Breast epithelium (tissue), 3 donors: ENCODE measurements around the gene PABPC1L2B.

ENCODE experiments used
- CTCF ChIP-seq, 3 donors: fragments of 450-650 bp; IDR thresholded peaks; one replicate each; pipeline ENCODE4 v1.5.1; 2016 to 2017; ENCODE audit warnings: antibody characterized with exemption in 3 of 3, mild to moderate bottlenecking in 3 of 3, moderate library complexity in 3 of 3
- POLR2A ChIP-seq: fragments of 450-650 bp; IDR thresholded peaks from one replicate; pipeline ENCODE4 v1.6.1; 2016; ENCODE audit warnings: antibody characterized with exemption, mild to moderate bottlenecking, moderate library complexity
- POLR2AphosphoS5 ChIP-seq, 3 donors: sonication (generic); formaldehyde crosslinking; IDR thresholded peaks; one replicate each; pipeline ENCODE4 v1.6.1; 2017; ENCODE audit warnings: antibody characterized with exemption in 3 of 3

- TF ChIP-seq POLR2A (no peak), CTCF (IDR thresholded peaks at IDR 0.05) (no peak), POLR2AphosphoS5 (IDR thresholded peaks at IDR 0.05) (no peak)
Measured at GRCh38 chrX:73021361-73022092, 18.8 kb downstream of the PABPC1L2B start.
